LHCN-M2 (cell line): Measurements from ENCODE around the gene CTDP1. TPM values are rescaled to one million over a fixed set of nuclear protein-coding genes. Genes with fewer than 3 reads are reported as not detected.

Source experiments
- DNase-seq: peaks from one replicate; pipeline ENCODE4 v3.0.0-alpha.2; 2012; ENCODE audit warnings: low read depth
- total RNA-seq: library from RNA; depleted of rRNA; stranded (reverse); fragments of >200 nt; gene quantifications from 2 replicates; pipeline ENCODE4 v1.2.3, GENCODE V29; 2014

Gene CTDP1
- total RNA-seq, 1 experiment from 2014 or later: 16.4 TPM

GRCh38 chr18:79760881-79761280 lies 81.3 kb downstream of the CTDP1 start:
- DNase-seq: no peak

- DNase-seq: no peak
Measured at GRCh38 chr18:79763407-79763806, 83.8 kb downstream of the CTDP1 start.

- DNase-seq: no peak
Measured at GRCh38 chr18:79764131-79764530, 84.5 kb downstream of the CTDP1 start.

GRCh38 chr18:79765491-79766245 lies 86.1 kb downstream of the CTDP1 start:
- peak; percentile 18 for DNase-seq

- no peak for DNase-seq
Measured at GRCh38 chr18:79766308-79766707, 86.7 kb downstream of the CTDP1 start.

- no peak for DNase-seq
Measured at GRCh38 chr18:79768745-79769144, 89.1 kb downstream of the CTDP1 start.

GRCh38 chr18:79769698-79770500 lies 90.3 kb downstream of the CTDP1 start:
- DNase-seq: no peak

GRCh38 chr18:79770501-79770815 lies 90.9 kb downstream of the CTDP1 start:
- no peak for DNase-seq

- no peak for DNase-seq
Measured at GRCh38 chr18:79770826-79771225, 91.2 kb downstream of the CTDP1 start.

- no peak for DNase-seq
Measured at GRCh38 chr18:79771446-79772107, 92.0 kb downstream of the CTDP1 start.

GRCh38 chr18:79772108-79772864 lies 92.7 kb downstream of the CTDP1 start:
- no peak for DNase-seq

- DNase-seq: no peak
Measured at GRCh38 chr18:79772865-79773696, 93.5 kb downstream of the CTDP1 start.

- DNase-seq: no peak
Measured at GRCh38 chr18:79774111-79774510, 94.5 kb downstream of the CTDP1 start.

GRCh38 chr18:79775441-79776221 lies 96.0 kb downstream of the CTDP1 start:
- DNase-seq: no peak

- no peak for DNase-seq
Measured at GRCh38 chr18:79776674-79777073, 97.1 kb downstream of the CTDP1 start.

- no peak for DNase-seq
Measured at GRCh38 chr18:79778291-79778791, 98.7 kb downstream of the CTDP1 start.

- no peak for DNase-seq
Measured at GRCh38 chr18:79779021-79779699, 99.6 kb downstream of the CTDP1 start.

- DNase-seq: no peak
Measured at GRCh38 chr18:79779700-79780190, 100.1 kb downstream of the CTDP1 start.

- no peak for DNase-seq
Measured at GRCh38 chr18:79780547-79780946, 100.9 kb downstream of the CTDP1 start.
